Transverse colon (tissue), 3 donors: ENCODE measurements around the gene SLC2A11.

Source experiments
- POLR2A ChIP-seq: fragments of 450-650 bp; IDR thresholded peaks from one replicate; pipeline ENCODE4 v1.6.1; 2016; ENCODE audit warnings: antibody characterized with exemption, mild to moderate bottlenecking, moderate library complexity
- TF ChIP-seq, protein P1 (sequence below), 5 experiments: fragments of 200-600 bp in 3 of 5; fragments of 450-650 bp in 2 of 5; sonication (generic) in 3 of 5; IDR thresholded peaks; 1 replicate in 2 of 5; 2 replicates in 3 of 5; pipeline ENCODE4 v1.5.1; 2016 to 2017; ENCODE audit warnings: antibody characterized with exemption in 5 of 5, inconsistent platforms in 3 of 5, mild to moderate bottlenecking in 2 of 5, moderate library complexity in 1 of 5

DNA sequence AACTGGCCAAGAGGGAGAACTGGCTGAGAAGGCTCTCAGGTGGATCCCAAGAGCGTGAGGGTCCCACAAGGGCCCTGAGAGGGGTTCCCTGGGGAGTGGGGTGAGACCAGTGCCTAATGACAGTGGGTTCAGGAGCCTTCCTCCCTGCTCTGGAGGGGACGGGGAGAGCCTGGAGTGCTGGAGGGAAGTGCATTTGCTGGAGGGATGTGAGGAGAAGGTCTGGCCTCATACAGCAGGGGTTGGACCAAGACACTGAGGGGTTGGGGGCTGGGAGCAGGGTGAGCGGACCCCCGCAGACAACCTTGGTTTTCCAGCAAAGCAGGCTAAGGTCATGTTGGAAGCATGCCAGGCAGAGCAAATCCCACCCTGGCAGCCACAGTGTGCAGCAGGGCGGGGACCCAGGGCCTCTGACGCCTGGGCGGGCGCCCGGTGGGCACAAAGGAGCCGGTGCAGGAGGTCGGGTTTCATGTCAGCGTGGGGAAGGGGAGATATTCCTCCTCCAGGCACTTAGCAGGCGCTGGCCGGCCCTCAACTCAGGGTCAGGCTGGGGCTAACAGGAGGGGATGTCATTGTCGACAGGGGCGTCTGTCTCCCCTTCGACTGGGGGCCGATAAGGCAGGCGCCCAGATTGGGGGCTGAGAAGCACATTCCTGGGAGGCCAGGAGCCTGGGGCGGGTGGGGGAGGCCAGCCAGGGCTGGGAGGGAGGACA lies 15.8 kb upstream of the SLC2A11 start:
- TF ChIP-seq, protein P1, sequence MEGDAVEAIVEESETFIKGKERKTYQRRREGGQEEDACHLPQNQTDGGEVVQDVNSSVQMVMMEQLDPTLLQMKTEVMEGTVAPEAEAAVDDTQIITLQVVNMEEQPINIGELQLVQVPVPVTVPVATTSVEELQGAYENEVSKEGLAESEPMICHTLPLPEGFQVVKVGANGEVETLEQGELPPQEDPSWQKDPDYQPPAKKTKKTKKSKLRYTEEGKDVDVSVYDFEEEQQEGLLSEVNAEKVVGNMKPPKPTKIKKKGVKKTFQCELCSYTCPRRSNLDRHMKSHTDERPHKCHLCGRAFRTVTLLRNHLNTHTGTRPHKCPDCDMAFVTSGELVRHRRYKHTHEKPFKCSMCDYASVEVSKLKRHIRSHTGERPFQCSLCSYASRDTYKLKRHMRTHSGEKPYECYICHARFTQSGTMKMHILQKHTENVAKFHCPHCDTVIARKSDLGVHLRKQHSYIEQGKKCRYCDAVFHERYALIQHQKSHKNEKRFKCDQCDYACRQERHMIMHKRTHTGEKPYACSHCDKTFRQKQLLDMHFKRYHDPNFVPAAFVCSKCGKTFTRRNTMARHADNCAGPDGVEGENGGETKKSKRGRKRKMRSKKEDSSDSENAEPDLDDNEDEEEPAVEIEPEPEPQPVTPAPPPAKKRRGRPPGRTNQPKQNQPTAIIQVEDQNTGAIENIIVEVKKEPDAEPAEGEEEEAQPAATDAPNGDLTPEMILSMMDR (IDR thresholded peaks at IDR 0.05): no peak
- no peak for TF ChIP-seq POLR2A
